ENCODE results near the gene DAPK3.

DNA sequence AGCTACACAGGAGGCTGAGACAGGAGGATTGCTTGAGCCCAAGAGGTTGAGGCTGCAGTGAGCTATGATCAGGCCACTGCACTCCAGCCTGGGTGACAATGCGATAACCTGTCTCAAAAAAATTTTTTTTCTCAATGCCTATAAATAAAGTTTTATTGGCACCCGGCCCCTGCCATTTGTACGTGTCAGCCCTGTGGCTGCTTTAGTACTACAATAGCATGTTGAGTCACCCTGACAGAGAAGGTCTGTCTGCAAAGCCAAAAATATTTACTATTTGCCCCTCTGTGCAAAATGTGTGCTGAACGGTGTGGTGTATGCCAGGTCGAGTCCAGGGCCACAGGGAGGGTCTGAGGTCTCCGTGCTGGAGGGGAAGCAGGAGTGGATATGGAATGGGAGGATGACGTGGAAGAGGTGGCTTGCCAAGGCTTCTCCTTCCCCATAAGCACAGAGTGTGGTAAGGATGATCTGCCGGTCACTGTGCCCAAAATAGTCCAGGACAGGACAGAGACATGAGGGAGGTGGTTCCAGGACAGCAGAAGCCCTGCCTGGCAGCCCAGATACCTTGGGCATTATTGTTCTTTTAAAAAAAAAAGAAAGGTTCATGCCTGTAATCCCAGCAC, 28.0 kb downstream of the DAPK3 start:
- TF ChIP-seq, protein P1, sequence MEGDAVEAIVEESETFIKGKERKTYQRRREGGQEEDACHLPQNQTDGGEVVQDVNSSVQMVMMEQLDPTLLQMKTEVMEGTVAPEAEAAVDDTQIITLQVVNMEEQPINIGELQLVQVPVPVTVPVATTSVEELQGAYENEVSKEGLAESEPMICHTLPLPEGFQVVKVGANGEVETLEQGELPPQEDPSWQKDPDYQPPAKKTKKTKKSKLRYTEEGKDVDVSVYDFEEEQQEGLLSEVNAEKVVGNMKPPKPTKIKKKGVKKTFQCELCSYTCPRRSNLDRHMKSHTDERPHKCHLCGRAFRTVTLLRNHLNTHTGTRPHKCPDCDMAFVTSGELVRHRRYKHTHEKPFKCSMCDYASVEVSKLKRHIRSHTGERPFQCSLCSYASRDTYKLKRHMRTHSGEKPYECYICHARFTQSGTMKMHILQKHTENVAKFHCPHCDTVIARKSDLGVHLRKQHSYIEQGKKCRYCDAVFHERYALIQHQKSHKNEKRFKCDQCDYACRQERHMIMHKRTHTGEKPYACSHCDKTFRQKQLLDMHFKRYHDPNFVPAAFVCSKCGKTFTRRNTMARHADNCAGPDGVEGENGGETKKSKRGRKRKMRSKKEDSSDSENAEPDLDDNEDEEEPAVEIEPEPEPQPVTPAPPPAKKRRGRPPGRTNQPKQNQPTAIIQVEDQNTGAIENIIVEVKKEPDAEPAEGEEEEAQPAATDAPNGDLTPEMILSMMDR (conservative IDR thresholded peaks at IDR 0.05) = no peak
- TF ChIP-seq ZFX (IDR thresholded peaks at IDR 0.05) = no peak
